IMR-90 (cell line): ENCODE results near the gene GRIA4. TPM values are rescaled to one million over a fixed set of nuclear protein-coding genes. Genes with fewer than 3 reads are reported as not detected.

Experiments used
- ATAC-seq: fragments of 200-7000 bp; cut with Tn5 transposase; 2 replicates; pipeline ENCODE4 v1.9.1; 2020; ENCODE audit warnings: low read depth, mild to moderate bottlenecking, moderate library complexity
- BruUV-seq: library from RNA; stranded (reverse); fragments of 400-500 nt; replicated peaks from 2 replicates; lab custom pipeline; 2021; lab: Mats Ljungman, UMichigan
- CTCF ChIA-PET: fragments of 300-600 bp; formaldehyde crosslinking; extraction: SDS; loops from one replicate; lab custom pipeline; 2021; ENCODE audit warnings: antibody characterized with exemption; lab: Yijun Ruan, JAX
- POLR2A ChIA-PET: fragments of 300-600 bp; sonication (Branson Sonifier 250); formaldehyde crosslinking; loops from one replicate; lab custom pipeline; 2022; ENCODE audit warnings: antibody characterized with exemption; ENCODE audit not compliant: unreplicated experiment; lab: Charles Lee
- DNase-seq: peaks from one replicate; pipeline ENCODE4 v3.0.0; 2013
- H2AFZ ChIP-seq: replicated peaks from 2 replicates; pipeline ENCODE3; 2013; ENCODE audit warnings: low read length, mild to moderate bottlenecking; ENCODE audit not compliant: poor library complexity
- H2AK5ac ChIP-seq: 2 replicates; pipeline ENCODE4 v1.6.1; 2013; ENCODE audit warnings: low read depth, low read length, inconsistent platforms
- H2AK9ac ChIP-seq: replicated peaks from 2 replicates; pipeline ENCODE3; 2013; ENCODE audit warnings: mild to moderate bottlenecking, low read depth, low read length, moderate library complexity; ENCODE audit not compliant: poor library complexity
- H2BK120ac ChIP-seq: 2 replicates; pipeline ENCODE4 v1.6.1; 2013; ENCODE audit warnings: low read depth, low read length, inconsistent platforms
- H2BK15ac ChIP-seq: 3 replicates; pipeline ENCODE4 v1.6.1; 2013; ENCODE audit warnings: low read depth, low read length, inconsistent platforms
- H2BK20ac ChIP-seq: 2 replicates; pipeline ENCODE4 v1.6.1; 2013; ENCODE audit warnings: low read depth, mild to moderate bottlenecking, inconsistent platforms, low read length, moderate library complexity
- H2BK5ac ChIP-seq: 2 replicates; pipeline ENCODE4 v1.6.1; 2013; ENCODE audit warnings: mild to moderate bottlenecking, low read depth, low read length, inconsistent platforms; ENCODE audit not compliant: poor library complexity, severe bottlenecking
- H3K14ac ChIP-seq: replicated peaks from 2 replicates; pipeline ENCODE4 v1.6.1; 2013; ENCODE audit warnings: low read depth, low read length, inconsistent platforms
- H3K18ac ChIP-seq: 2 replicates; pipeline ENCODE4 v1.6.1; 2013; ENCODE audit warnings: low read depth, low read length, control low read depth
- H3K23ac ChIP-seq: 2 replicates; pipeline ENCODE4 v1.6.1; 2013; ENCODE audit warnings: low read depth, low read length, inconsistent platforms
- H3K27ac ChIP-seq: 2 replicates; pipeline ENCODE4 v1.5.1; 2013; ENCODE audit warnings: mild to moderate bottlenecking, control low read depth, low read length; ENCODE audit not compliant: insufficient read depth
- H3K27me3 ChIP-seq: 2 replicates; pipeline ENCODE4 v1.6.1; 2013; ENCODE audit warnings: low read length; ENCODE audit not compliant: control insufficient read depth, insufficient read depth
- H3K36me3 ChIP-seq: 2 replicates; pipeline ENCODE4 v1.6.1; 2013; ENCODE audit warnings: low read length, mixed read lengths; ENCODE audit not compliant: control insufficient read depth, insufficient read depth
- H3K4ac ChIP-seq: 2 replicates; pipeline ENCODE4 v1.6.1; 2013; ENCODE audit warnings: low read depth, low read length, inconsistent platforms
- H3K4me1 ChIP-seq: 2 replicates; pipeline ENCODE4 v1.6.1; 2013; ENCODE audit warnings: low read length, mixed read lengths; ENCODE audit not compliant: control insufficient read depth, insufficient read depth
- H3K4me2 ChIP-seq: 2 replicates; pipeline ENCODE4 v1.6.1; 2013; ENCODE audit warnings: low read depth, mild to moderate bottlenecking, control low read depth, low read length, moderate library complexity
- H3K4me3 ChIP-seq: 2 replicates; pipeline ENCODE4 v1.5.1; 2013; ENCODE audit warnings: low read depth, mild to moderate bottlenecking, control low read depth, low read length, moderate library complexity; ENCODE audit not compliant: insufficient read depth
- H3K56ac ChIP-seq: 2 replicates; pipeline ENCODE4 v1.6.1; 2013; ENCODE audit warnings: low read length, inconsistent platforms; ENCODE audit not compliant: insufficient read depth; ENCODE audit errors: extremely low read depth
- H3K79me1 ChIP-seq, 2 experiments: 2 replicates each; pipeline ENCODE4 v1.6.1; 2013; ENCODE audit warnings: low read length in 2 of 2, inconsistent platforms in 1 of 2, low read depth in 1 of 2
- H3K9ac ChIP-seq: 2 replicates; pipeline ENCODE4 v1.6.1; 2013; ENCODE audit warnings: low read depth, low read length, control low read depth
- H3K9me1 ChIP-seq: 2 replicates; pipeline ENCODE4 v1.6.1; 2013; ENCODE audit warnings: low read length, inconsistent platforms; ENCODE audit not compliant: insufficient read depth
- H3K9me3 ChIP-seq: 2 replicates; pipeline ENCODE4 v1.6.1; 2013; ENCODE audit warnings: low read length; ENCODE audit not compliant: control insufficient read depth, insufficient read depth
- H4K20me1 ChIP-seq: 2 replicates; pipeline ENCODE4 v1.6.1; 2013; ENCODE audit warnings: low read length, inconsistent platforms; ENCODE audit not compliant: insufficient read depth
- H4K5ac ChIP-seq: 2 replicates; pipeline ENCODE4 v1.6.1; 2013; ENCODE audit warnings: mild to moderate bottlenecking, low read depth, low read length, control low read depth
- H4K8ac ChIP-seq, 2 experiments: 2 replicates each; pipeline ENCODE4 v1.6.1; 2013; ENCODE audit warnings: low read depth in 2 of 2, low read length in 2 of 2, control low read depth in 1 of 2, inconsistent platforms in 1 of 2
- H4K91ac ChIP-seq: 2 replicates; pipeline ENCODE4 v1.6.1; 2013; ENCODE audit warnings: low read depth, low read length, inconsistent platforms; ENCODE audit not compliant: insufficient read depth
- CEBPB ChIP-seq: IDR thresholded peaks from 2 replicates; pipeline ENCODE4 v1.6.1; 2012; ENCODE audit warnings: low read depth, low read length, improper control_type of control experiment
- NFE2L2 ChIP-seq: fragments of 150-350 bp; IDR thresholded peaks from 2 replicates; pipeline ENCODE4 v1.6.1; 2016; ENCODE audit warnings: low read depth, mild to moderate bottlenecking, low read length
- WGBS, 2 experiments: methylation state at CpG; one replicate each; pipeline versions ENCODE4 v1.1.5 to v1.1.7; 2013; ENCODE audit warnings: missing lambda C conversion rate in 2 of 2; ENCODE audit not compliant: insufficient read length in 1 of 2; ENCODE audit errors: extremely low coverage in 2 of 2; 5-methylcytosine and 5-hydroxymethylcytosine counted together
- dilution Hi-C: fragments of 300-500 bp; cut with HindIII; formaldehyde crosslinking; loops from one replicate; pipeline ENCODE4 v1.14.3; 2018; ENCODE audit warnings: low sequenced_read_pairs; ENCODE audit not compliant: unreplicated experiment
- in situ Hi-C: fragments of 300-500 bp; cut with MboI; formaldehyde crosslinking; loops from 3 replicates; pipeline ENCODE4 v1.14.3; 2019; ENCODE audit warnings: low sequenced_read_pairs, inconsistent platforms, mixed read lengths
- intact Hi-C: fragments of 100-400 bp; cut with micrococcal nuclease; formaldehyde crosslinking; loops from 2 replicates; pipeline ENCODE4 v1.10.0; 2022
- polyA plus RNA-seq, 3 experiments: library from polyadenylated mRNA; depleted of rRNA; stranded (reverse); fragments of >200 nt; gene quantifications; 2 replicates each; pipeline ENCODE4 v1.2.3, GENCODE V29; 2012; ENCODE audit warnings: low replicate concordance in 1 of 3
- total RNA-seq: library from RNA; depleted of rRNA; stranded (reverse); fragments of >200 nt; gene quantifications from 2 replicates; pipeline ENCODE4 v1.2.3, GENCODE V29; 2012

Gene GRIA4
- total and polyA plus RNA-seq, 2 of the 4 experiments (the other 2 are of a cell fraction): 0.36 to 1.0 TPM

DNA sequence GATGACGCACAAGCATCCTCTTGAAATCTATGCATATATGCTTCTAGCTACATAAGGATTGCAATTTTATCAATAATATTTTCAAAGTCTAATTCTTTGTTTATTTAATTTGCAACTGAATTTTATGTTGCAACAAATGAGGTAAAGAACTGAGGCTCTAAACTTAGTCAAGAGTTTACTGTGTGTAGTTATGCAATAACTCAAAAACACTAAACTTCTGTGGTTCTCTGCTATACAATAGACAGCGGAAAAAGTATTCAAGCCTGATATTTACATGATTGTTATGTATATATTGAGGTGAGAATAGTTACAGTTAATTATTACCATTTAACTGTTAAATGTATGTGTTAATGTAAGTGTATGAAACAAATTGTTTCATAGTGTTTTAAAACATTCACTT lies 379.3 kb downstream of the GRIA4 start:
- Histone ChIP-seq H4K5ac (no peak overlapping the region), H3K27ac (no peak overlapping the region), H3K56ac (no peak overlapping the region), H2AFZ (no peak overlapping the region), H3K9me3 (no peaks in the 10 kb centered on the region; the same call in 1 of the 2 replicates), H2BK5ac (no peak overlapping the region), H2AK5ac (no peak overlapping the region), H2BK15ac (no peak overlapping the region), H3K23ac (no peak overlapping the region), H2BK120ac (no peak overlapping the region), H4K91ac (no peak overlapping the region), H4K8ac (no peak overlapping the region), H3K14ac (no peak overlapping the region), H3K4ac (no peak overlapping the region), H3K27me3 (no peaks in the 10 kb centered on the region), H3K79me1 (no peaks in the 10 kb centered on the region), H3K4me3 (no peak overlapping the region), H4K20me1 (no peaks in the 10 kb centered on the region), H3K9ac (no peak overlapping the region), H2AK9ac (no peak overlapping the region), H3K36me3 (no peaks in the 10 kb centered on the region), H2BK20ac (no peak overlapping the region), H3K4me2 (no peak overlapping the region), H3K9me1 (peaks cover 5% of the 10 kb centered on the region; the same call in 1 of the 2 replicates), H3K18ac (no peak overlapping the region), H3K4me1 (peaks cover 4% of the 10 kb centered on the region)
- no TSS peak for BruUV-seq
- in situ Hi-C loops: no loop called here
- DNase-seq (no peak), ATAC-seq (no peak)
- CTCF ChIA-PET: no interaction called here
- POLR2A ChIA-PET: interaction anchor here (1.0 kb wide), 1 partner anchor 10 kb away, joined by 3 read pairs; no protein-coding TSS in a partner anchor
- peak; percentile 61 for TF ChIP-seq CEBPB
- no peak for TF ChIP-seq NFE2L2
- dilution Hi-C loops: no loop called here
- WGBS, 2 experiments: no CpG with 5 or more reads among the region's 2 CpGs
- intact Hi-C loops: no loop called here
